Upper lobe of right lung (tissue), 1 donor: ENCODE results near the gene LCTL. TPM values are rescaled to one million over a fixed set of nuclear protein-coding genes. Genes with fewer than 3 reads are reported as not detected.

Source experiments
- ATAC-seq: fragments of 200-7000 bp; cut with Tn5 transposase; one replicate; pipeline ENCODE4 v1.9.1; 2020; ENCODE audit warnings: mild to moderate bottlenecking, moderate library complexity
- DNase-seq: peaks from one replicate; pipeline ENCODE4 v3.0.0-alpha.2; 2020
- H3K27ac ChIP-seq: fragments of 200-600 bp; one replicate; pipeline ENCODE4 v1.8.0; 2022
- H3K27me3 ChIP-seq: fragments of 200-600 bp; one replicate; pipeline ENCODE4 v1.8.0; 2022; ENCODE audit warnings: mild to moderate bottlenecking
- H3K36me3 ChIP-seq: fragments of 200-600 bp; one replicate; pipeline ENCODE4 v1.8.0; 2022
- H3K4me1 ChIP-seq: fragments of 200-600 bp; one replicate; pipeline ENCODE4 v1.8.0; 2022
- H3K4me3 ChIP-seq: fragments of 200-600 bp; one replicate; pipeline ENCODE4 v1.8.0; 2022; ENCODE audit warnings: mild to moderate bottlenecking
- H3K9me3 ChIP-seq: fragments of 200-600 bp; one replicate; pipeline ENCODE4 v1.8.0; 2022
- CTCF ChIP-seq: fragments of 200-600 bp; IDR thresholded peaks from one replicate; pipeline ENCODE4 v1.8.0; 2022; ENCODE audit warnings: antibody characterized with exemption
- intact Hi-C: fragments of 100-400 bp; cut with DNase I; formaldehyde crosslinking; loops from one replicate; pipeline ENCODE4 v1.11.0; 2022
- total RNA-seq: library from RNA; stranded (reverse); fragmentation: NEBNext Ultra II Directional; extraction: Animal tissue kit (Norgen Biotek cat#: 25700); gene quantifications from one replicate; pipeline ENCODE4 v1.2.1, GENCODE V29; 2021
- donor health status: DM: no; HTN: yes; CAD: no; lungs with severe emphysema.

The LCTL gene
- total RNA-seq, 1 donor from 2014 or later, result not detected

GRCh38 chr15:66609876-66610275 lies 44.1 kb upstream of the LCTL start:
- no peaks in the 10 kb centered on the region for H3K27me3 ChIP-seq
- no peak for TF ChIP-seq CTCF
- ATAC-seq, result no peak
- no peaks in the 10 kb centered on the region for H3K36me3 ChIP-seq
- intact Hi-C loops, result loop anchor here (10.0 kb wide), 2 partner anchors 95 to 165 kb away; partner anchors contain the start of gene SMAD6
- no peak overlapping the region for H3K4me3 ChIP-seq
- no peak for DNase-seq
- H3K27ac ChIP-seq, result no peak overlapping the region
- no peaks in the 10 kb centered on the region for H3K9me3 ChIP-seq
- peaks cover 12% of the 10 kb centered on the region for H3K4me1 ChIP-seq

- H3K9me3 ChIP-seq, result no peaks in the 10 kb centered on the region
- H3K4me3 ChIP-seq, result no peak overlapping the region
- H3K27me3 ChIP-seq, result no peaks in the 10 kb centered on the region
- peaks cover 2% of the 10 kb centered on the region for H3K4me1 ChIP-seq
- intact Hi-C loops, result no loop called here
- DNase-seq (no peak), ATAC-seq (no peak)
- H3K27ac ChIP-seq, result no peak overlapping the region
- TF ChIP-seq CTCF, result no peak
- no peaks in the 10 kb centered on the region for H3K36me3 ChIP-seq
Observed at GRCh38 chr15:66608881-66609280, 43.1 kb upstream of the LCTL start.

- no peak overlapping the region for H3K27ac ChIP-seq
- H3K4me1 ChIP-seq, result no peaks in the 10 kb centered on the region
- no peak for TF ChIP-seq CTCF
- no peaks in the 10 kb centered on the region for H3K36me3 ChIP-seq
- intact Hi-C loops, result no loop called here
- H3K27me3 ChIP-seq, result no peaks in the 10 kb centered on the region
- ATAC-seq (no peak), DNase-seq (no peak)
- no peaks in the 10 kb centered on the region for H3K9me3 ChIP-seq
- no peak overlapping the region for H3K4me3 ChIP-seq
Observed at GRCh38 chr15:66608159-66608558, 42.4 kb upstream of the LCTL start.

GRCh38 chr15:66603301-66604179 lies 37.7 kb upstream of the LCTL start:
- Histone ChIP-seq H3K36me3 (no peaks in the 10 kb centered on the region), H3K4me1 (no peaks in the 10 kb centered on the region), H3K4me3 (no peak overlapping the region), H3K27me3 (no peaks in the 10 kb centered on the region), H3K27ac (no peak overlapping the region), H3K9me3 (no peaks in the 10 kb centered on the region)
- ATAC-seq (peak; percentile 93), DNase-seq (peak; percentile 87)
- peak; percentile 84 for TF ChIP-seq CTCF
- intact Hi-C loops, result loop anchor here (5.0 kb wide), 1 partner anchor 249 kb away; no protein-coding TSS in a partner anchor

- H3K4me1 ChIP-seq, result no peaks in the 10 kb centered on the region
- H3K27me3 ChIP-seq, result no peaks in the 10 kb centered on the region
- no peaks in the 10 kb centered on the region for H3K36me3 ChIP-seq
- no peak for TF ChIP-seq CTCF
- H3K27ac ChIP-seq, result no peak overlapping the region
- no peaks in the 10 kb centered on the region for H3K9me3 ChIP-seq
- intact Hi-C loops, result loop anchor here (5.0 kb wide), 1 partner anchor 251 kb away; no protein-coding TSS in a partner anchor
- no peak overlapping the region for H3K4me3 ChIP-seq
- no peak for ATAC-seq
- no peak for DNase-seq
Observed at GRCh38 chr15:66601521-66601920, 35.7 kb upstream of the LCTL start.
